GM23338 (cell line): ENCODE results near the gene WFS1. TPM values are rescaled to one million over a fixed set of nuclear protein-coding genes. Genes with fewer than 3 reads are reported as not detected.

Source experiments
- ATAC-seq: fragments of 200-7000 bp; cut with Tn5 transposase; 3 replicates; pipeline ENCODE4 v1.9.1; 2020
- DNase-seq: peaks from one replicate; pipeline ENCODE4 v3.0.0-alpha.2; 2015; ENCODE audit warnings: low spot score
- H2AFZ ChIP-seq: fragments of 200-600 bp; sonication (generic); 2 replicates; pipeline ENCODE4 v1.8.0; 2016; ENCODE audit warnings: antibody characterized with exemption, mild to moderate bottlenecking, moderate library complexity
- H3F3A ChIP-seq: fragments of 200-600 bp; sonication (generic); replicated peaks from 2 replicates; pipeline ENCODE4 v1.8.0; 2017; ENCODE audit warnings: antibody characterized with exemption, mixed run types, low read depth
- H3K27ac ChIP-seq: fragments of 200-600 bp; sonication (generic); 2 replicates; pipeline ENCODE4 v1.6.1; 2016; ENCODE audit warnings: low read depth
- H3K27me3 ChIP-seq: fragments of 200-600 bp; sonication (generic); 2 replicates; pipeline ENCODE4 v1.8.0; 2016; ENCODE audit warnings: mild to moderate bottlenecking, mixed run types, moderate library complexity; ENCODE audit not compliant: insufficient read depth
- H3K36me3 ChIP-seq: fragments of 200-600 bp; sonication (generic); 2 replicates; pipeline ENCODE4 v1.8.0; 2016; ENCODE audit warnings: mild to moderate bottlenecking; ENCODE audit not compliant: insufficient read depth
- H3K4me1 ChIP-seq: fragments of 200-600 bp; sonication (generic); 2 replicates; pipeline ENCODE4 v1.8.0; 2016; ENCODE audit warnings: mild to moderate bottlenecking, moderate library complexity; ENCODE audit not compliant: insufficient read depth
- H3K4me2 ChIP-seq: fragments of 200-600 bp; sonication (generic); 2 replicates; pipeline ENCODE4 v1.7.1; 2017; ENCODE audit warnings: mixed run types
- H3K4me3 ChIP-seq: fragments of 200-600 bp; sonication (generic); 2 replicates; pipeline ENCODE4 v1.6.1; 2016; ENCODE audit warnings: mixed run types
- H3K79me2 ChIP-seq: fragments of 200-600 bp; sonication (generic); replicated peaks from 2 replicates; pipeline ENCODE4 v1.8.0; 2017; ENCODE audit warnings: mild to moderate bottlenecking; ENCODE audit not compliant: insufficient read depth
- H3K9me2 ChIP-seq: fragments of 200-600 bp; sonication (generic); 2 replicates; pipeline ENCODE4 v1.8.0; 2017; ENCODE audit not compliant: insufficient read depth
- H4K20me1 ChIP-seq: fragments of 200-600 bp; sonication (generic); replicated peaks from 2 replicates; pipeline ENCODE4 v1.8.0; 2017; ENCODE audit warnings: mild to moderate bottlenecking; ENCODE audit not compliant: insufficient read depth
- H3K27ac Mint-ChIP-seq: 2 replicates; pipeline ENCODE4 v1.8.0; 2020; ENCODE audit warnings: inconsistent platforms, mild to moderate bottlenecking, moderate library complexity, mixed read lengths
- H3K27me3 Mint-ChIP-seq: 3 replicates; pipeline ENCODE4 v1.8.0; 2022; ENCODE audit warnings: low read depth, mild to moderate bottlenecking, moderate library complexity, mixed read lengths, inconsistent platforms; ENCODE audit not compliant: insufficient read depth, poor library complexity
- H3K36me3 Mint-ChIP-seq: 3 replicates; pipeline ENCODE4 v1.8.0; 2021; ENCODE audit warnings: low read depth, mild to moderate bottlenecking, inconsistent platforms, moderate library complexity, mixed read lengths
- H3K4me1 Mint-ChIP-seq: 3 replicates; pipeline ENCODE4 v1.8.0; 2020; ENCODE audit warnings: mild to moderate bottlenecking, inconsistent platforms, mixed read lengths
- H3K4me3 Mint-ChIP-seq: 3 replicates; pipeline ENCODE4 v1.8.0; 2021; ENCODE audit warnings: moderate library complexity, mild to moderate bottlenecking, inconsistent platforms, mixed read lengths
- H3K9me3 Mint-ChIP-seq: 3 replicates; pipeline ENCODE4 v1.8.0; 2020; ENCODE audit warnings: moderate library complexity, mild to moderate bottlenecking, inconsistent platforms, mixed read lengths
- CREB1 ChIP-seq: fragments of 250-450 bp; sonication (Bioruptor Pico); IDR thresholded peaks from 2 replicates; pipeline ENCODE4 v1.5.0; 2020; ENCODE audit warnings: low read depth, mild to moderate bottlenecking, moderate library complexity
- CTCF ChIP-seq, 2 experiments: fragments of 200-600 bp in 1 of 2; sonication (generic) in 1 of 2; conservative IDR thresholded peaks; 2 replicates each; pipeline versions ENCODE4 v1.5.1 to v1.6.1; 2016 to 2017; ENCODE audit warnings: antibody characterized with exemption in 2 of 2, low read depth in 2 of 2, mild to moderate bottlenecking in 2 of 2, moderate library complexity in 1 of 2
- ETS1 ChIP-seq: IDR thresholded peaks from 2 replicates; pipeline ENCODE4 v1.6.1; 2016; ENCODE audit warnings: antibody characterized with exemption
- EZH2 ChIP-seq: fragments of 200-600 bp; sonication (generic); IDR thresholded peaks from one replicate; pipeline ENCODE4 v1.8.0; 2017; ENCODE audit warnings: antibody characterized with exemption, mild to moderate bottlenecking, low read depth; ENCODE audit not compliant: unreplicated experiment
- EZH2phosphoT487 ChIP-seq: fragments of 200-600 bp; sonication (generic); IDR thresholded peaks from one replicate; pipeline ENCODE4 v1.8.1; 2018; ENCODE audit warnings: antibody characterized with exemption; ENCODE audit not compliant: unreplicated experiment
- JUNB ChIP-seq: IDR thresholded peaks from one replicate; pipeline ENCODE4 v1.6.1; 2016; ENCODE audit warnings: antibody characterized with exemption; ENCODE audit not compliant: unreplicated experiment
- NANOG ChIP-seq: IDR thresholded peaks from 2 replicates; pipeline ENCODE4 v1.6.1; 2016; ENCODE audit warnings: antibody characterized with exemption, borderline replicate concordance
- POLR2AphosphoS5 ChIP-seq: IDR thresholded peaks from 2 replicates; pipeline ENCODE4 v1.6.1; 2016; ENCODE audit warnings: antibody characterized with exemption, low read depth
- REST ChIP-seq: IDR thresholded peaks from one replicate; pipeline ENCODE4 v1.6.1; 2018; ENCODE audit warnings: antibody characterized with exemption; ENCODE audit not compliant: unreplicated experiment
- STAT1 ChIP-seq: IDR thresholded peaks from one replicate; pipeline ENCODE4 v1.6.1; 2016; ENCODE audit warnings: antibody characterized with exemption; ENCODE audit not compliant: unreplicated experiment
- ZNF114 ChIP-seq: fragments of 250-450 bp; sonication (Bioruptor Pico); IDR thresholded peaks from 2 replicates; pipeline ENCODE4 v1.5.0; 2020; ENCODE audit warnings: mild to moderate bottlenecking, moderate library complexity
- ZNF331 ChIP-seq: fragments of 250-450 bp; sonication (Bioruptor Pico); IDR thresholded peaks from 2 replicates; pipeline ENCODE4 v1.5.0; 2020; ENCODE audit warnings: low read depth, mild to moderate bottlenecking, moderate library complexity
- ZNF462 ChIP-seq: fragments of 250-450 bp; sonication (Bioruptor Pico); IDR thresholded peaks from 2 replicates; pipeline ENCODE4 v1.5.0; 2020; ENCODE audit warnings: mild to moderate bottlenecking, moderate library complexity
- polyA plus RNA-seq: library from polyadenylated mRNA; unstranded; fragments of >200 nt; fragmentation: Nextera tagmentation; extraction: Ambion mirVana; gene quantifications from 2 replicates; pipeline ENCODE4 v1.2.1, GENCODE V29; 2016
- total RNA-seq: library from RNA; depleted of rRNA; stranded (reverse); fragments of >200 nt; shearing (Covaris generic); gene quantifications from 2 replicates; pipeline ENCODE4 v1.2.3, GENCODE V29; 2014

WFS1 gene
- total and polyA plus RNA-seq, 2 experiments from 2014 or later, result 24.7 to 45.4 TPM

- H3K9me3 Mint-ChIP-seq, result peaks cover 16% of the 10 kb centered on the region
- Histone ChIP-seq H3K36me3 (no peaks in the 10 kb centered on the region), H3K4me1 (no peaks in the 10 kb centered on the region), H3K27me3 (peaks cover 5% of the 10 kb centered on the region; the same call in 1 of the 2 replicates), H3F3A (no peaks in the 10 kb centered on the region), H4K20me1 (no peaks in the 10 kb centered on the region), H3K4me2 (no peak overlapping the region), H3K79me2 (no peaks in the 10 kb centered on the region), H2AFZ (no peak overlapping the region), H3K4me3 (no peak overlapping the region), H3K9me2 (no peaks in the 10 kb centered on the region), H3K27ac (no peak overlapping the region)
- H3K36me3 Mint-ChIP-seq, result peaks cover 9% of the 10 kb centered on the region; the same call in 2 of the 3 replicates
- peaks cover 12% of the 10 kb centered on the region for H3K27me3 Mint-ChIP-seq
- DNase-seq (no peak), ATAC-seq (no peak)
- H3K4me3 Mint-ChIP-seq, result no peak overlapping the region
- no peak overlapping the region for H3K27ac Mint-ChIP-seq
- H3K4me1 Mint-ChIP-seq, result no peaks in the 10 kb centered on the region
- TF ChIP-seq CREB1 (no peak), ETS1 (no peak), EZH2 (no peak), EZH2phosphoT487 (no peak), NANOG (no peak), JUNB (no peak), POLR2AphosphoS5 (no peak), ZNF331 (CRISPR knock-in tag) (no peak), ZNF114 (CRISPR knock-in tag) (no peak), REST (no peak), STAT1 (no peak), CTCF (conservative IDR thresholded peaks at IDR 0.05; ENCODE audit: low read depth in 2 of 2) (no peak), ZNF462 (CRISPR knock-in tag) (no peak)
These were observed 30.2 kb upstream of the WFS1 start for GRCh38 chr4:6239486-6239885.
